ENCODE data around the gene NUDT3. TPM values are rescaled to one million over a fixed set of nuclear protein-coding genes. Genes with fewer than 3 reads are reported as not detected.
"Not testable (repeated sequence)": the region's sequence is repeated elsewhere in the genome, so short reads cannot be mapped to it uniquely, and the experiment has no call there.

Gene NUDT3
- total RNA-seq, 4 donors from 2014 or later, result 51.6 to 88.7 (median 57.3) TPM

DNA sequence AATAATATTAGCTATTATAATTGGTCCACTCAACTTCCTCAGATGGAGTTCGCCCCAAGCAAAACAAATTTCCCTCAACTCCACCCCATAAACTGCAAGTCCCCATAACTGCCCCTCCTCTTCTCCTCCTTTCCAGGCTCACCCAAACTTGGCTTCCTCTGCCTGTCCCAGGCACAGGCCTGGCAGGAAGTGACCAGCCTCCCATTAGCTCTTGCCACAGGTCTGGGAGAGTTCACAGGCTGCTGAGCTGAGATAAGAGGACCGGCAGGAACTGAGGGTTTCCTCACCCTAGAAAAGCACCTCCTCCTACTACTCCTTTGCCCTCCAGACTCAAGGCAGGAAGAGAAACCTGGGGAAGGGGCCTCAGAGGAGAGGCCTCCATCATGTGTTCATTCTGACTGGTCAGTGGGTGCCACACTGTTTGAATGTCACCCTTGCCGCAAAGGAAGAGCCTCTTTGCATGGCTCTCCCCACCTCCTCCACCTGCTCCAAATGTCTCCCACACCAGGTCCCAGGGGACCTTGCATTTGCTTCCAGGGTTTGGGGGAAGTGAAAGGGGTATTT, 119.1 kb downstream of the NUDT3 start:
- H3K27ac ChIP-seq, result no peak overlapping the region
- 52 to 75% methylated on average over 3 of the region's 3 CpGs for WGBS, 2 donors
- no peak for DNase-seq (ENCODE audit: low spot score in 2 of 2)
- H3K4me1 ChIP-seq, result no peaks in the 10 kb centered on the region
- H3K9me3 ChIP-seq, result no peaks in the 10 kb centered on the region
- H3K27me3 ChIP-seq, result no peaks in the 10 kb centered on the region
- H3K4me3 ChIP-seq, result no peak overlapping the region
- TF ChIP-seq, protein P1, sequence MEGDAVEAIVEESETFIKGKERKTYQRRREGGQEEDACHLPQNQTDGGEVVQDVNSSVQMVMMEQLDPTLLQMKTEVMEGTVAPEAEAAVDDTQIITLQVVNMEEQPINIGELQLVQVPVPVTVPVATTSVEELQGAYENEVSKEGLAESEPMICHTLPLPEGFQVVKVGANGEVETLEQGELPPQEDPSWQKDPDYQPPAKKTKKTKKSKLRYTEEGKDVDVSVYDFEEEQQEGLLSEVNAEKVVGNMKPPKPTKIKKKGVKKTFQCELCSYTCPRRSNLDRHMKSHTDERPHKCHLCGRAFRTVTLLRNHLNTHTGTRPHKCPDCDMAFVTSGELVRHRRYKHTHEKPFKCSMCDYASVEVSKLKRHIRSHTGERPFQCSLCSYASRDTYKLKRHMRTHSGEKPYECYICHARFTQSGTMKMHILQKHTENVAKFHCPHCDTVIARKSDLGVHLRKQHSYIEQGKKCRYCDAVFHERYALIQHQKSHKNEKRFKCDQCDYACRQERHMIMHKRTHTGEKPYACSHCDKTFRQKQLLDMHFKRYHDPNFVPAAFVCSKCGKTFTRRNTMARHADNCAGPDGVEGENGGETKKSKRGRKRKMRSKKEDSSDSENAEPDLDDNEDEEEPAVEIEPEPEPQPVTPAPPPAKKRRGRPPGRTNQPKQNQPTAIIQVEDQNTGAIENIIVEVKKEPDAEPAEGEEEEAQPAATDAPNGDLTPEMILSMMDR (IDR thresholded peaks at IDR 0.05), result no peak
- TF ChIP-seq POLR2A (IDR thresholded peaks at IDR 0.05) (no peak), EP300 (IDR thresholded peaks at IDR 0.05) (peak in 1 of 2 donors; percentile 64)
- peaks cover 0 to 4% (median 0%) of the 10 kb centered on the region in 3 donors for H3K36me3 ChIP-seq

DNA sequence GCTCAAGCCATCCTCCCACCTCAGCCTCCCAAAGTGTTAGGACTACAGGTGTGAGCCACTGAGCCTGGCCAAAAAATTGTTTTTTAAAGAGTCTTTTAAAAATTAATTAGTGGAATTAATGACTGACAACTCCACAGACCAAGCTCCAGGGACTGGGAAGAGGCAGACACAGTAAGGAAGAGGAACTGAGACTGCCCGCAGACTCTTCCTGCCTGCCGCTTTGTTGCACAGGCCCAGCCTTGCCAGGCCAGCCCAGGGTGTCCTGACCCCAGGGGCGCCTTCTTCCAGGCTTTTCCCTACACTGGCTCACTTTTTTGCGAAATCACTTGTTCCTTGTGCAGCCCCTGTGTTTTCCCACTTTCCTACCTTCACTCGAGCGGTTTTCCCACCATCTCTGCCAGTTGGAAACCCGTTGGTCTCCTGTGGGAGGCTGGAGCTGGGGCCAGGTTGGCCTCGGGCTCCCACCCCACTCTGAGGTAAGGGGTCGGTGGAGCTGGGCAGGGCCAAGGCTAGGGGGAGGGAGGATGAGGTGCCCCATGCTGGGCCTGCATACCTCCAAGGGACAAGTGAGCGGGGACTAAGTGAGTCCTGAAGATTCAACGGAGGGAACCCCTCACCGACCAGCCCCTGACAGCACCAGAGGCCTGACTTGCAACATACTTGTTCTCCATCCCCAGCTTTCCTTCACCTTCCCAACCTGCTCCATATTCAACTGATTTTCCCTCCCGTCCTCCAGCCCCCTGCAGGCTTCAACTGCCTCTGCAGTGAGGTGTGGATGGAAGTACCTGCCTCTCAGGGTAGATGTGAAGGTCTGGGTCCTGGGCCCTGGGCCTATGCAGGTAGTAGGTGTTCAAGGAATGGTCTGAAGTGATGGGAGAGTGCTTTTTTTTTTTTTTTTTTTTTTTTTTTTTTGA, 120.2 kb downstream of the NUDT3 start:
- no peak overlapping the region for H3K27ac ChIP-seq
- H3K9me3 ChIP-seq, result no peaks in the 10 kb centered on the region
- no peak overlapping the region for H3K4me3 ChIP-seq
- no peaks in the 10 kb centered on the region for H3K27me3 ChIP-seq
- WGBS, 2 donors, result 78 to 88% methylated on average over 13 of the region's 13 CpGs
- no peaks in the 10 kb centered on the region for H3K36me3 ChIP-seq
- TF ChIP-seq EP300 (IDR thresholded peaks at IDR 0.05), result no peak
- TF ChIP-seq POLR2A (IDR thresholded peaks at IDR 0.05), result no peak
- DNase-seq (ENCODE audit: low spot score in 2 of 2), result no peak
- H3K4me1 ChIP-seq, result no peaks in the 10 kb centered on the region

DNA sequence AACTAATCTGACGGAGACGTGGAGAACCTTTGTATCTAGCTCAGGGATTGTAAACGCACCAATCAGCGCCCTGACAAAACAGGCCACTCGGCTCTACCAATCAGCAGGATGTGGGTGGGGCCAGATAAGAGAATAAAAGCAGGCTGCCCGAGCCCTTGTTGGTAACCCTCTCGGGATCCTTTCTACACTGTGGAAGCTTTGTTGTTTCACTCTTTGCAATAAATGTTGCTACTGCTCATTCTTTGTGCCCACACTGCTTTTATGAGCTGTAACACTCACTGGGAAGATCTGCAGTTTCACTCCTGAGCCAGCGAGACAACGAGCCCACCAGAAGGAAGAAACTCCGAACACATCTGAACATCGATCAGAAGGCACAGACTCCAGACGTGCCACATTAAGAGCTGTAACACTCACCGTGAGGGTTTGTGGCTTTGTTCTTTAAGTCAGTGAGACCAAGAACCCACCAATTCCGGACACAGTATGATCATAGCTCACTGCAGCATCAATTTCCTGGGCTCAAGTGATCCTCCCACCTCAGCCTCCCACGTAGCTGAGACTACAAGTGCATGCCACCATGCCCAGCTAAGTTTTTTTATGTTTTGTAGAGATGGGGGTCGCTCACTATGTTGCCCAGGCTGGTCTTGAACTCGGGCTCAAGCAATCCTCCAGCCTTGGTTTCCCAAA, 122.7 kb downstream of the NUDT3 start:
- DNase-seq (ENCODE audit: low spot score in 2 of 2); H3K27me3 ChIP-seq; H3K36me3 ChIP-seq; H3K4me3 ChIP-seq; H3K4me1 ChIP-seq; H3K9me3 ChIP-seq; H3K27ac ChIP-seq: not testable (repeated sequence)
- WGBS, 2 donors, result 70 to 88% methylated on average over 13 to 17 of the region's 17 CpGs

DNA sequence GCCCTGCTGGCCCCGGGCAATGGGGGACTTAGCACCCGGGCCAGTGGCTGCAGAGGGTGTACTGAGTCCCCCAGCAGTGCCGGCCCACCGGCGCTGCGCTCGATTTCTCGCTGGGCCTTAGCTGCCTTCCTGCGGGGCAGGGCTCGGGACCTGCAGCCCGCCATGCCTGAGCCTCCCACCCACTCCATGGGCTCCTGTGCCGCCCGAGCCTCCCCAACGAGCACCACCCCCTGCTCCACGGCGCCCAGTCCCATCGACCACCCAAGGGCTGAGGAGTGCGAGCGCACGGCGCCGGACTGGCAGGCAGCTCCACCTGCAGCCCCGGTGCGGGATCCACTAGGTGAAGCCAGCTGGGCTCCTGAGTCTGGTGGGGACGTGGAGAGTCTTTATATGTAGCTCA, 123.3 kb downstream of the NUDT3 start:
- H3K27me3 ChIP-seq; DNase-seq (ENCODE audit: low spot score in 2 of 2): not testable (repeated sequence)
- 95% methylated on average over 25 of the region's 25 CpGs; no CpG with 5 or more reads in 1 of the 2 donors for WGBS, 2 donors

DNA sequence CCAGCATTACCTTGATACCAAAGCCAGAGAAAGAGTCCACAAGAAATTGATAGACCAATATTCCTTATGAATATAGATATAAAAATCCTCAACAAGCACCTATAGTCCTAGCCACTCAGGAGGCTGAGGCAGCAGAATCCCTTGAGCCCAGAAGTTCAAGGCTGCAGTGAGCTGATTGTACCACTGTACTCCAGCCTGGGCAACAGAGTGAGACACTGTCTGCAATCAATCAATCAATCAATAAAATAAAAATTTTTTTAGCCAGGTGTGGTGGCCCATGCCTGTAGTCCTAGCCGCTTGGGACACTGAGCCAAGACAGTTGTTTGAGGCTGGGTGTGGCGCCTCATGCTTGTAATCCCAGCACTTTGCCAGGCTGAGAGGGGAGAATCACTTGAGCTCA, 124.7 kb downstream of the NUDT3 start:
- H3K27me3 ChIP-seq, result no peaks in the 10 kb centered on the region
- peaks cover 0 to 14% (median 0%) of the 10 kb centered on the region in 4 donors for H3K9me3 ChIP-seq
- no peak overlapping the region for H3K4me3 ChIP-seq
- DNase-seq (ENCODE audit: low spot score in 2 of 2), result no peak
- WGBS, 2 donors, result 89 to 97% methylated on average over 2 of the region's 2 CpGs
- H3K4me1 ChIP-seq, result no peaks in the 10 kb centered on the region
- H3K36me3 ChIP-seq, result peaks cover 0 to 18% (median 0%) of the 10 kb centered on the region in 3 donors
- no peak for TF ChIP-seq EP300 (IDR thresholded peaks at IDR 0.05)
- TF ChIP-seq, protein P1 (IDR thresholded peaks at IDR 0.05), result no peak
- TF ChIP-seq POLR2A (IDR thresholded peaks at IDR 0.05), result no peak
- H3K27ac ChIP-seq, result no peak overlapping the region

More for the DNA sequence above, 123.3 kb downstream of the NUDT3 start:
- H3K9me3 ChIP-seq, H3K36me3 ChIP-seq, H3K4me3 ChIP-seq, H3K27ac ChIP-seq, H3K4me1 ChIP-seq: not testable (repeated sequence)

DNA sequence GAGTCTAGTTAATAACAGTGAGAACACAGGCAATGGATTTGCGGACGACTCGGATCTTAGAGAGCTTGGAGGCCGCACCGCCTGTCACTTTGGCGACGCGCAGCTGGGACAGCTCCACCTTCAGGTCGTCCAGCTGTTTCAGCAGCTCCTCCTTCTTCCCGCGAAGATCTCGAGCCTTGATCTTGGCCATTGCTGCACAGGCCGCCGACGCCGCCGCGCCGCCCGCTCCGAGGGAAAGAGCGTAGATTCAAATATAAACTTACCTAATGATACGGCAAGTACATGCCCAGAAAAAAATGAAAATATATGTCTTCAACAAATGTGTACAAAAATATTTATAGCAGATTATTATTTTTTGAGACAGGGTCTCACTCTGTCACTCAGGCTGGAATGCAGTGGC, 129.0 kb downstream of the NUDT3 start:
- Histone ChIP-seq H3K36me3 (peaks cover 0 to 18% (median 0%) of the 10 kb centered on the region in 3 donors), H3K9me3 (peaks cover 0 to 14% (median 0%) of the 10 kb centered on the region in 4 donors)
- H3K27ac ChIP-seq; H3K4me1 ChIP-seq; DNase-seq (ENCODE audit: low spot score in 2 of 2); H3K27me3 ChIP-seq; H3K4me3 ChIP-seq: not testable (repeated sequence)
- 86 to 87% methylated on average over 23 of the region's 23 CpGs for WGBS, 2 donors
